Gastrocnemius medialis (tissue), 4 donors: ENCODE data around the gene LRP11.

ENCODE experiments used
- POLR2A ChIP-seq, 2 donors: fragments of 450-650 bp; IDR thresholded peaks; one replicate each; pipeline ENCODE4 v1.6.1; 2017; ENCODE audit warnings: antibody characterized with exemption in 2 of 2, mild to moderate bottlenecking in 2 of 2, moderate library complexity in 2 of 2
- TF ChIP-seq, protein P1 (sequence below), 5 experiments: fragments of 450-650 bp in 3 of 5; fragments of 200-600 bp in 2 of 5; sonication (generic) in 2 of 5; IDR thresholded peaks in 4 of 5; conservative IDR thresholded peaks in 1 of 5; 1 replicate in 4 of 5; 2 replicates in 1 of 5; pipeline ENCODE4 v1.5.1; 2016 to 2019; ENCODE audit warnings: antibody characterized with exemption in 5 of 5, mild to moderate bottlenecking in 3 of 5, moderate library complexity in 3 of 5

DNA sequence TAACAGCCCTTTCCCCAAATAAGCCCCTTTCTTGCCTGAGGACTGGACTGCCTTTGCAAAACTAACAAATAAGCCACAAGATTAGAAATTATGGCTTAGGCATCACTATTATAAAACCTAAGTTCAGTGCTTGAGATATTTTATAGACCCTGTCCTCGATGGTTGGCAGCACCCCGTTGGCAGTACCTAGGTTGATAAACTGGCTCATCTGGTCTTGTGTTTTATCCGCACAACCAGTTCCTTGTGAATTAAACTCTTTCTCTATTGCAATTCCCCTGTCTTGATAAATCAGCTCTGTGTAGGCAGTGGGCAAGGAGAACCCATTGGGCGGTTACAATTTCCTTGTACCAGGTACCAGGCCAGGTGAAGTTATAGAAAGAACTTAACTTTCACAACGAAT lies 6.6 kb downstream of the LRP11 start:
- TF ChIP-seq, protein P1, sequence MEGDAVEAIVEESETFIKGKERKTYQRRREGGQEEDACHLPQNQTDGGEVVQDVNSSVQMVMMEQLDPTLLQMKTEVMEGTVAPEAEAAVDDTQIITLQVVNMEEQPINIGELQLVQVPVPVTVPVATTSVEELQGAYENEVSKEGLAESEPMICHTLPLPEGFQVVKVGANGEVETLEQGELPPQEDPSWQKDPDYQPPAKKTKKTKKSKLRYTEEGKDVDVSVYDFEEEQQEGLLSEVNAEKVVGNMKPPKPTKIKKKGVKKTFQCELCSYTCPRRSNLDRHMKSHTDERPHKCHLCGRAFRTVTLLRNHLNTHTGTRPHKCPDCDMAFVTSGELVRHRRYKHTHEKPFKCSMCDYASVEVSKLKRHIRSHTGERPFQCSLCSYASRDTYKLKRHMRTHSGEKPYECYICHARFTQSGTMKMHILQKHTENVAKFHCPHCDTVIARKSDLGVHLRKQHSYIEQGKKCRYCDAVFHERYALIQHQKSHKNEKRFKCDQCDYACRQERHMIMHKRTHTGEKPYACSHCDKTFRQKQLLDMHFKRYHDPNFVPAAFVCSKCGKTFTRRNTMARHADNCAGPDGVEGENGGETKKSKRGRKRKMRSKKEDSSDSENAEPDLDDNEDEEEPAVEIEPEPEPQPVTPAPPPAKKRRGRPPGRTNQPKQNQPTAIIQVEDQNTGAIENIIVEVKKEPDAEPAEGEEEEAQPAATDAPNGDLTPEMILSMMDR (IDR thresholded peaks at IDR 0.05 in 4 of 5, conservative IDR thresholded peaks at IDR 0.05 in 1 of 5), result no peak
- no peak for TF ChIP-seq POLR2A (IDR thresholded peaks at IDR 0.05)
